GM12878 (cell line): ENCODE data around the gene NELFE. TPM values are rescaled to one million over a fixed set of nuclear protein-coding genes. Genes with fewer than 3 reads are reported as not detected.
A peak's percentile ranks its signal among the peaks of the same experiment; 100 is the strongest.

ENCODE experiments used
- ATF2 ChIP-seq: IDR thresholded peaks from 2 replicates; pipeline ENCODE4 v1.6.1; 2012; ENCODE audit warnings: low read length, inconsistent platforms
- CREB1 ChIP-seq: IDR thresholded peaks from 2 replicates; pipeline ENCODE4 v1.6.1; 2012; ENCODE audit warnings: low read depth, mild to moderate bottlenecking, inconsistent platforms
- GATAD2B ChIP-seq: fragments of 450-650 bp; conservative IDR thresholded peaks from 2 replicates; pipeline ENCODE4 v1.6.1; 2017; ENCODE audit warnings: low read depth, mild to moderate bottlenecking, moderate library complexity
- IRF4 ChIP-seq: IDR thresholded peaks from 2 replicates; pipeline ENCODE4 v1.6.1; 2011; ENCODE audit warnings: low read depth, low read length
- KLF5 ChIP-seq: fragments of 450-650 bp; IDR thresholded peaks from 2 replicates; pipeline ENCODE4 v1.6.1; 2014; ENCODE audit warnings: mild to moderate bottlenecking; ENCODE audit not compliant: partially characterized antibody
- NFYA ChIP-seq: IDR thresholded peaks from 2 replicates; pipeline ENCODE4 v1.6.1; 2011; ENCODE audit warnings: low read depth, mild to moderate bottlenecking, low read length, improper control_type of control experiment, borderline replicate concordance
- NR2F1 ChIP-seq: fragments of 450-650 bp; conservative IDR thresholded peaks from 2 replicates; pipeline ENCODE4 v1.6.1; 2017; ENCODE audit warnings: mild to moderate bottlenecking
- PKNOX1 ChIP-seq: fragments of 450-650 bp; IDR thresholded peaks from 2 replicates; pipeline ENCODE4 v1.6.1; 2016; ENCODE audit warnings: mild to moderate bottlenecking
- POLR2A ChIP-seq: IDR thresholded peaks from 2 replicates; pipeline ENCODE4 v1.6.1; 2011; ENCODE audit warnings: low read depth, mild to moderate bottlenecking, low read length
- RBBP5 ChIP-seq: fragments of 200-600 bp; sonication (generic); conservative IDR thresholded peaks from 2 replicates; pipeline ENCODE4 v1.6.1; 2016
- RFX5 ChIP-seq: IDR thresholded peaks from 2 replicates; pipeline ENCODE4 v1.6.1; 2011; ENCODE audit warnings: low read depth, low read length, improper control_type of control experiment
- SIX5 ChIP-seq: IDR thresholded peaks from 2 replicates; pipeline ENCODE4 v1.6.1; 2011; ENCODE audit warnings: mild to moderate bottlenecking, low read depth, low read length, moderate library complexity; ENCODE audit not compliant: severe bottlenecking
- SP1 ChIP-seq: IDR thresholded peaks from one replicate; pipeline ENCODE4 v1.6.1; 2011; ENCODE audit warnings: low read depth, low read length
- SREBF1 ChIP-seq: IDR thresholded peaks from 2 replicates; pipeline ENCODE4 v1.6.1; 2012; ENCODE audit warnings: mild to moderate bottlenecking, low read length
- SRF ChIP-seq, 2 experiments: IDR thresholded peaks; 2 replicates each; pipeline ENCODE4 v1.6.1; 2011; ENCODE audit warnings: low read depth in 2 of 2, low read length in 2 of 2, mild to moderate bottlenecking in 1 of 2, moderate library complexity in 1 of 2
- ZBTB40 ChIP-seq: fragments of 450-650 bp; IDR thresholded peaks from 2 replicates; pipeline ENCODE4 v1.6.1; 2016; ENCODE audit warnings: mild to moderate bottlenecking, moderate library complexity, borderline replicate concordance
- polyA plus RNA-seq, 11 experiments: library from polyadenylated mRNA; depleted of rRNA in 4 of 11; unstranded in 6 of 11; stranded (reverse) in 5 of 11; fragments of >200 nt; fragmentation: Nextera tagmentation in 4 of 11; fragmentation: Illumina TruSeq in 1 of 11; extraction: Ambion mirVana in 4 of 11; extraction: Trizol in 1 of 11; gene quantifications; 1 replicate in 1 of 11; 2 replicates in 10 of 11; pipeline versions ENCODE4 v1.2.1 to v1.2.3, GENCODE V29; 2011 to 2016; ENCODE audit warnings: inconsistent platforms in 2 of 11, missing spikeins in 2 of 11, low read depth in 1 of 11
- total RNA-seq, 4 experiments: library from RNA; depleted of rRNA in 3 of 4; stranded (reverse); fragments of >200 nt in 3 of 4; fragmentation: Illumina TruSeq in 1 of 4; extraction: Trizol in 1 of 4; gene quantifications; 2 replicates each; pipeline versions ENCODE4 v1.2.1 to v1.2.3, GENCODE V29; 2013 to 2021
- TF ChIP-seq, protein P1 (sequence below): fragments of 450-650 bp; IDR thresholded peaks from 2 replicates; pipeline ENCODE4 v1.6.1; 2017; ENCODE audit warnings: mild to moderate bottlenecking, moderate library complexity
- TF ChIP-seq, protein P2 (sequence below): IDR thresholded peaks from 2 replicates; pipeline ENCODE4 v1.6.1; 2012; ENCODE audit warnings: low read depth, low read length, improper control_type of control experiment

NELFE gene
- total and polyA plus RNA-seq, 10 of the 15 experiments (the other 5 are each of a cell fraction or from before 2014, with no cell fraction given) = 8.5 to 105 (median 59.7) TPM

- TF ChIP-seq, protein P1, sequence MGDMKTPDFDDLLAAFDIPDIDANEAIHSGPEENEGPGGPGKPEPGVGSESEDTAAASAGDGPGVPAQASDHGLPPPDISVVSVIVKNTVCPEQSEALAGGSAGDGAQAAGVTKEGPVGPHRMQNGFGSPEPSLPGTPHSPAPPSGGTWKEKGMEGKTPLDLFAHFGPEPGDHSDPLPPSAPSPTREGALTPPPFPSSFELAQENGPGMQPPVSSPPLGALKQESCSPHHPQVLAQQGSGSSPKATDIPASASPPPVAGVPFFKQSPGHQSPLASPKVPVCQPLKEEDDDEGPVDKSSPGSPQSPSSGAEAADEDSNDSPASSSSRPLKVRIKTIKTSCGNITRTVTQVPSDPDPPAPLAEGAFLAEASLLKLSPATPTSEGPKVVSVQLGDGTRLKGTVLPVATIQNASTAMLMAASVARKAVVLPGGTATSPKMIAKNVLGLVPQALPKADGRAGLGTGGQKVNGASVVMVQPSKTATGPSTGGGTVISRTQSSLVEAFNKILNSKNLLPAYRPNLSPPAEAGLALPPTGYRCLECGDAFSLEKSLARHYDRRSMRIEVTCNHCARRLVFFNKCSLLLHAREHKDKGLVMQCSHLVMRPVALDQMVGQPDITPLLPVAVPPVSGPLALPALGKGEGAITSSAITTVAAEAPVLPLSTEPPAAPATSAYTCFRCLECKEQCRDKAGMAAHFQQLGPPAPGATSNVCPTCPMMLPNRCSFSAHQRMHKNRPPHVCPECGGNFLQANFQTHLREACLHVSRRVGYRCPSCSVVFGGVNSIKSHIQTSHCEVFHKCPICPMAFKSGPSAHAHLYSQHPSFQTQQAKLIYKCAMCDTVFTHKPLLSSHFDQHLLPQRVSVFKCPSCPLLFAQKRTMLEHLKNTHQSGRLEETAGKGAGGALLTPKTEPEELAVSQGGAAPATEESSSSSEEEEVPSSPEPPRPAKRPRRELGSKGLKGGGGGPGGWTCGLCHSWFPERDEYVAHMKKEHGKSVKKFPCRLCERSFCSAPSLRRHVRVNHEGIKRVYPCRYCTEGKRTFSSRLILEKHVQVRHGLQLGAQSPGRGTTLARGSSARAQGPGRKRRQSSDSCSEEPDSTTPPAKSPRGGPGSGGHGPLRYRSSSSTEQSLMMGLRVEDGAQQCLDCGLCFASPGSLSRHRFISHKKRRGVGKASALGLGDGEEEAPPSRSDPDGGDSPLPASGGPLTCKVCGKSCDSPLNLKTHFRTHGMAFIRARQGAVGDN = peak; percentile 75; the same call in 1 of the 2 replicates
- TF ChIP-seq, protein P2, sequence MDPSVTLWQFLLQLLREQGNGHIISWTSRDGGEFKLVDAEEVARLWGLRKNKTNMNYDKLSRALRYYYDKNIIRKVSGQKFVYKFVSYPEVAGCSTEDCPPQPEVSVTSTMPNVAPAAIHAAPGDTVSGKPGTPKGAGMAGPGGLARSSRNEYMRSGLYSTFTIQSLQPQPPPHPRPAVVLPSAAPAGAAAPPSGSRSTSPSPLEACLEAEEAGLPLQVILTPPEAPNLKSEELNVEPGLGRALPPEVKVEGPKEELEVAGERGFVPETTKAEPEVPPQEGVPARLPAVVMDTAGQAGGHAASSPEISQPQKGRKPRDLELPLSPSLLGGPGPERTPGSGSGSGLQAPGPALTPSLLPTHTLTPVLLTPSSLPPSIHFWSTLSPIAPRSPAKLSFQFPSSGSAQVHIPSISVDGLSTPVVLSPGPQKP = peak; percentile 98
- TF ChIP-seq CREB1 = peak; percentile 99
- TF ChIP-seq RFX5 = peak; percentile 52; the same call in 1 of the 2 replicates
- TF ChIP-seq KLF5 = peak; percentile 57
- no peak for TF ChIP-seq NFYA
- TF ChIP-seq GATAD2B = peak; percentile 99
- peak; percentile 59 to 78 for TF ChIP-seq SRF (IDR thresholded peaks at IDR 0.05; ENCODE audit: low read depth in 2 of 2, low read length in 2 of 2)
- TF ChIP-seq ZBTB40 = peak; percentile 97
- TF ChIP-seq ATF2 = no peak
- TF ChIP-seq SREBF1 = peak; percentile 63; the same call in 1 of the 2 replicates
- TF ChIP-seq SP1 = peak; percentile 90
- TF ChIP-seq SIX5 = peak; percentile 77
- TF ChIP-seq POLR2A = peak; percentile 87
- TF ChIP-seq PKNOX1 = peak; percentile 78
- TF ChIP-seq RBBP5 = no peak
- 0 out of 2 replicates have a peak, but pooled peaks have one; percentile 6 for TF ChIP-seq IRF4
- peak; percentile 99 for TF ChIP-seq NR2F1
Measured at GRCh38 chr6:31958741-31959739, at the start of gene NELFE, which contains the start of gene SKIC2 (continued).
